ENCODE measurements around the gene RAVER2.

DNA sequence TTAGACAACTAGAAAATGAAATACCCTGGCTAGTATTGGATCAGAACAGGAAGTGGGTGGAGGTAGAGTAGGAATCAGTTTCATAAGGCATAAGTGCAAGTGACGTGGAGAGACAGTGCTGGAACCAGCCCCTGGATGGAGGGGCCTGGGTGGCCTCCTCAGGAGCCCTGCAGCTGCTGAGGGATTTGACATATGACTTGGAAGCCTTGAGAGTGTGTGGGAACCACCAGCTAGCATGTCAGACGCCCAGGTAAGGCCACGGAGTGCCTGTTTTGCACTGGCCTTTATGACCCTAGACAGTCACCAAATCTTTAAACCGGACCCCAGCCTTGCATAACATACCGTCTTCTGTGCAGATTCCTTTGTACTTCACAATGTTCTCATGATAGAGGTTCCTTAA is 94.4 kb downstream of the RAVER2 start:
- TF ChIP-seq, protein P1, sequence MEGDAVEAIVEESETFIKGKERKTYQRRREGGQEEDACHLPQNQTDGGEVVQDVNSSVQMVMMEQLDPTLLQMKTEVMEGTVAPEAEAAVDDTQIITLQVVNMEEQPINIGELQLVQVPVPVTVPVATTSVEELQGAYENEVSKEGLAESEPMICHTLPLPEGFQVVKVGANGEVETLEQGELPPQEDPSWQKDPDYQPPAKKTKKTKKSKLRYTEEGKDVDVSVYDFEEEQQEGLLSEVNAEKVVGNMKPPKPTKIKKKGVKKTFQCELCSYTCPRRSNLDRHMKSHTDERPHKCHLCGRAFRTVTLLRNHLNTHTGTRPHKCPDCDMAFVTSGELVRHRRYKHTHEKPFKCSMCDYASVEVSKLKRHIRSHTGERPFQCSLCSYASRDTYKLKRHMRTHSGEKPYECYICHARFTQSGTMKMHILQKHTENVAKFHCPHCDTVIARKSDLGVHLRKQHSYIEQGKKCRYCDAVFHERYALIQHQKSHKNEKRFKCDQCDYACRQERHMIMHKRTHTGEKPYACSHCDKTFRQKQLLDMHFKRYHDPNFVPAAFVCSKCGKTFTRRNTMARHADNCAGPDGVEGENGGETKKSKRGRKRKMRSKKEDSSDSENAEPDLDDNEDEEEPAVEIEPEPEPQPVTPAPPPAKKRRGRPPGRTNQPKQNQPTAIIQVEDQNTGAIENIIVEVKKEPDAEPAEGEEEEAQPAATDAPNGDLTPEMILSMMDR (conservative IDR thresholded peaks at IDR 0.05; ENCODE audit: low read length): no peak
- TF ChIP-seq EZH2phosphoT487 (IDR thresholded peaks at IDR 0.05; ENCODE audit: borderline replicate concordance, low read depth, low read length): no peak
